Mucosa of rectum (tissue), 2 donors: Measurements from ENCODE around the gene ANKRD60.

Experiments
- H3K27ac ChIP-seq, 2 donors: one replicate each; pipeline ENCODE4 v1.7.0; 2013; ENCODE audit warnings: inconsistent platforms in 2 of 2, low read depth in 2 of 2, low read length in 2 of 2
- H3K27me3 ChIP-seq, 2 donors: one replicate each; pipeline ENCODE4 v1.7.0; 2013; ENCODE audit warnings: low read length in 2 of 2; ENCODE audit not compliant: control insufficient read depth in 2 of 2, insufficient read depth in 2 of 2
- H3K36me3 ChIP-seq, 2 donors: one replicate each; pipeline ENCODE4 v1.7.0; 2013; ENCODE audit warnings: low read length in 2 of 2; ENCODE audit not compliant: control insufficient read depth in 2 of 2, insufficient read depth in 2 of 2
- H3K4me1 ChIP-seq, 2 donors: one replicate each; pipeline ENCODE4 v1.7.0; 2013; ENCODE audit warnings: low read length in 2 of 2, mild to moderate bottlenecking in 1 of 2; ENCODE audit not compliant: control insufficient read depth in 2 of 2, insufficient read depth in 2 of 2
- H3K4me3 ChIP-seq, 2 donors: one replicate each; pipeline ENCODE4 v1.7.0; 2013; ENCODE audit warnings: low read length in 2 of 2
- H3K9ac ChIP-seq, 2 donors: one replicate each; pipeline ENCODE4 v1.7.0; 2013; ENCODE audit warnings: low read length in 2 of 2, low read depth in 1 of 2, mild to moderate bottlenecking in 1 of 2
- H3K9me3 ChIP-seq, 2 donors: one replicate each; pipeline ENCODE4 v1.7.0; 2013; ENCODE audit warnings: low read length in 2 of 2; ENCODE audit not compliant: control insufficient read depth in 2 of 2
- donor health status: healthy.
- donor health status: Normal muscosa, but diverticular disease.

Gene ANKRD60

DNA sequence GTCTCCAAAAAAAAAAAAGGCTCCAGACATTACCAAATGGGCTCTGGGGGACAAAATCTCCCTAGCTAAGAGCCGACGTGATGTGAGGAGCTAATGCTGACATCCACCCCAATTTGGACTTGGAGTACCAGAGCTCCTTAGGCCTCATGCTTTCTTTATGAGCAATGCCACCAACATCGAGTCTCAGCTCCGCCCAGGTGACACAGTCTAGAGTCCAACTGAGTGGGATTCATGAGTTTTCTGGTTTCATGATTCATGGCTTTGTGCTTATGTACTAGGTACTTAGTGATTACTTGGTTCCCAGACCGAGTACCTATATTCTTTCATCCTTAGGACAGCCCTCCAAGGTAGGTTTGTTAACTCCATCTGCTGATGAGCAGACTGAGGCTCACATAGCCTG, 4.4 kb downstream of the ANKRD60 start:
- Histone ChIP-seq H3K9me3 (peaks cover 0 to 3% of the 10 kb centered on the region in 2 donors), H3K27me3 (peaks cover 42 to 46% of the 10 kb centered on the region in 2 donors), H3K36me3 (no peaks in the 10 kb centered on the region), H3K27ac (no peak overlapping the region), H3K4me3 (no peak overlapping the region), H3K4me1 (peaks cover 0 to 4% of the 10 kb centered on the region in 2 donors), H3K9ac (no peak overlapping the region)

DNA sequence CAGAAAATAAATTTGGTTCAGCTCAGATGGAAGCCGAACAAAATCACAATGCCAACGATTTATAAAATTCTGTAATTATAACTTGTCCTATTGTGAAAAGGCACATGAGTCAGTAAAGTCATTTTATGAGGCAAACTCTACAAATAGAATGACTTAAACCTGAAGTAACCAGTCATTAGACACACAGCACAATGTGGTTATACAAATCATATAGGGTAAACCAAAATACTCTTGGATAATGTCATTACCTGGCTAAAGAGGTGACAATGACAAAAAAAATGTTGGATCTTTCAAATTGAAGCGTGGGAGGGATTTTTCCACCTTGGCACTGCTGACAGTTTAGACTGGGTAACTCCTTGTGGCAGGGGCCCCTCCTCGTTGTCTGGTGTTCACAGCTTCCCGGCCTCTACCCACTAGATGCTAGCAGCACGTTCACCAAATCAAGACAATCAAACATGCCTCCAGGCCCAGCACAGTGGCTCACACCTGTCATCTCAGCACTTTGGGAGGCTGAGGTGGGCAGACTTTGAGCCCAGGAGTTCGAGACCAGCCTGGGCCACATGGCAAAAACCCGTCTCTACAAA, 5.0 kb downstream of the ANKRD60 start:
- H3K27ac ChIP-seq: no peak overlapping the region
- peaks cover 3 to 6% of the 10 kb centered on the region in 2 donors for H3K9me3 ChIP-seq
- peaks cover 40 to 41% of the 10 kb centered on the region in 2 donors for H3K27me3 ChIP-seq
- H3K4me3 ChIP-seq: no peak overlapping the region
- no peaks in the 10 kb centered on the region for H3K36me3 ChIP-seq
- H3K4me1 ChIP-seq: peaks cover 0 to 3% of the 10 kb centered on the region in 2 donors
- H3K9ac ChIP-seq: no peak overlapping the region

DNA sequence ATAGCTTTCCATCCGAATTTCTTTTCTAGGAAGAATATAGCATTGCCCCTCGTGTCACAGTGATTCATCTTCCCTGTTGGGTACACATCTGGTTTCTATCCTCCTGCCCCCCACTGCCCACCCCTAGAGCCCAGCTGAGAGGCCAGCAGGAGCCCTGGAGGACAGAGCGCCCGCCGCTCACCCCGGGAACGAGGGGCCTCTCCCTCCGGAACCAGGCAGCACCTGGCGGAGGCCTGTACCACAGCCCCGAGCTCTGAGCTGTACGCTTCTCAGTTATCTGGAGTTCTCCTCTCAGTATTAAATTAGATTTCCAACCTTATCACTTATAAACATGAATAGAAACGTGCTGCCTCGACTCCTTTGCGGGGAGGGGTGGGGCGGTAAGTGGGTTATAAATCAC, 6.0 kb downstream of the ANKRD60 start:
- Histone ChIP-seq H3K9me3 (peaks cover 3 to 6% of the 10 kb centered on the region in 2 donors), H3K27ac (no peak overlapping the region), H3K27me3 (peaks cover 32% of the 10 kb centered on the region in 2 donors), H3K9ac (no peak overlapping the region), H3K4me1 (no peaks in the 10 kb centered on the region), H3K36me3 (no peaks in the 10 kb centered on the region), H3K4me3 (no peak overlapping the region)

DNA sequence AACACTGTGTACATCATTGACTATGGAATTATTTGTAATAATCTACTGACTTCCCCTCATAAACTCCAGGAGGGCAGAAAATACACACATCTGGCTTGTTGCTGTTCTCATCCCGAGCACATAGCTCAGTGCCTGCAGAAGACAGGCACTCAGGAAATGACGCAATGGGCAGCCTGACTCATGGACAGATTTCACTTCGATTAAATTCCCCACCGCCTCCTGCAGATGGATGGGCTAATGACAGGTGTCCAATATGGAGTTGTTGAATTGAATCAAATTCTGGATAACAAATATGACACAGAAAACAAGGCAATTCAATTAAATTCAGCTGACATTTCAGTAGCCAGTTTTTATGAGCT, 9.1 kb downstream of the ANKRD60 start:
- H3K4me3 ChIP-seq: no peak overlapping the region
- no peak overlapping the region for H3K9ac ChIP-seq
- no peaks in the 10 kb centered on the region for H3K4me1 ChIP-seq
- H3K27ac ChIP-seq: no peak overlapping the region
- H3K36me3 ChIP-seq: no peaks in the 10 kb centered on the region
- H3K27me3 ChIP-seq: peaks cover 18 to 21% of the 10 kb centered on the region in 2 donors
- H3K9me3 ChIP-seq: peaks cover 3 to 6% of the 10 kb centered on the region in 2 donors

DNA sequence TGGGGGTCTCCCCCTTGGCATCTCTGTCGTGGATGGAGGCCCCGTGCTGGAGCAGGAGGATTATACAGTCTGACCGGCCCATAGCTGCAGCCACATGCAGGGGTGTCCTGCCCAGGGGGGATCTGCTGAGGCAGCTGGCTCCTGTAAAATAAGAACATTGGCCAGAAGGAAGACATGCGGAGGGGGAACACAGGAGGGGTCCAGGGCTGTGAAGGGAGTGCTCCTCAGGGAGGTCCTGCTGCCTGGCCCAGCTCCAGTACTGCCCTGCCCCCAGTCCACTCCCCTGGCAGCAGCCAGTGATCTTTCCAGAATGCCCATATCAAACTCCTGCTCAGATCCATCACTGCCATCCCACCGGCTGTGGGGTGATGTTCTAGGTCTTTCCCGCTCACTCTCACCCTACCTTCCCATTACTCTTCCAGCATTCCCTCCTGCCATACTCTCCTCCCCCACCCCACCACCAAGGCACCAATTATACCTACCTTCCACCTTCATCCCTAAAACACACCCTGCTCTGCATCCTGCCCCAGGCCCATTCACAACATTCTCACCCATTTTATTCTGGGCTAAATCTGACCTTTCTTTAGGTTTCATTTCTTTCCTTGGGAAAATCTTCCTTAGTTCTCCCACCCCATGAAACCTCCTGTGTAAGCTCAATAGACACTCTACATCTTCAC, 9.7 kb downstream of the ANKRD60 start:
- Histone ChIP-seq H3K4me1 (no peaks in the 10 kb centered on the region), H3K36me3 (no peaks in the 10 kb centered on the region), H3K4me3 (no peak overlapping the region), H3K27ac (no peak overlapping the region), H3K27me3 (peaks cover 17 to 18% of the 10 kb centered on the region in 2 donors), H3K9me3 (peaks cover 3 to 6% of the 10 kb centered on the region in 2 donors), H3K9ac (no peak overlapping the region)

DNA sequence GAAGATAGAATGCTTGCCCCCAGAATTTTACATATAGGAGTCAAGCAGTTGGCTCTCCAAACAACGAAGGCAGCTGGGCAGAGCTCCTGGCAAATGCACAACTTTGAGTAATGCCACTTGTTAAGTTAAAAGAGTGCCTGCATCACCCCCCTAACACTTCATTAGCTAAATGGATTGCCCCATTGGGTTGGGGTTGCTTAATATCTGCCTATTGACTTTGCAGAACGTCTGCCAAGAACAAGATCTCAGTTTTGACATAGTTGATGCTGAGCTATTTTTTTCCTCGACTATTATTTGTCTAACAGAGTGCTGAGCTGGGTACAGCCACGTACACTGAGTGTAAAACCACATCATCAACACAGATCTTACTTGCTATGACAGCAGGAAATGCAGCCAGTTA, 12.1 kb downstream of the ANKRD60 start:
- peaks cover 3 to 6% of the 10 kb centered on the region in 2 donors for H3K9me3 ChIP-seq
- H3K27me3 ChIP-seq: peaks cover 9% of the 10 kb centered on the region in 2 donors
- no peaks in the 10 kb centered on the region for H3K4me1 ChIP-seq
- H3K9ac ChIP-seq: no peak overlapping the region
- no peak overlapping the region for H3K4me3 ChIP-seq
- H3K36me3 ChIP-seq: no peaks in the 10 kb centered on the region
- H3K27ac ChIP-seq: no peak overlapping the region

DNA sequence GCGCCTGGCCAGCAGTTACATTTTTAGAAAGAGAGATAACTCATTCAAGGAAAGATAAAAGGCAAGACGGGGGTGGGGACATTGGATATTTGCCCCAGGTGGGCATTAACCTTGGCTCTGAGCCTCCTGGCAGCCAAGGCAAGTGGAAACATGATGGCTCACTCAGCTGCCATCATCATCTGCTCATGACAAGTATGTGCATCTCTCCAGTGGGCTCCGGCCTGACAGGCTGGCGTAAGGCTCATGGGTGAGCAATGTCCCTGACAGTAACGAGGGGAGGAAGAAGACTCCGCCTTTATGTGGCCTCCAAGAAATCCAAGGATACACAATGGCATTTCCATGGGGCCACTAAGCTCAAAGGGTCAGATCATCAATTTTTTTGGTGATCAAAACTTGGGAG, 13.3 kb downstream of the ANKRD60 start:
- Histone ChIP-seq H3K27ac (no peak overlapping the region), H3K9ac (no peak overlapping the region), H3K9me3 (peaks cover 3 to 6% of the 10 kb centered on the region in 2 donors), H3K4me1 (no peaks in the 10 kb centered on the region), H3K4me3 (no peak overlapping the region), H3K27me3 (peaks cover 2 to 12% of the 10 kb centered on the region in 2 donors), H3K36me3 (no peaks in the 10 kb centered on the region)

DNA sequence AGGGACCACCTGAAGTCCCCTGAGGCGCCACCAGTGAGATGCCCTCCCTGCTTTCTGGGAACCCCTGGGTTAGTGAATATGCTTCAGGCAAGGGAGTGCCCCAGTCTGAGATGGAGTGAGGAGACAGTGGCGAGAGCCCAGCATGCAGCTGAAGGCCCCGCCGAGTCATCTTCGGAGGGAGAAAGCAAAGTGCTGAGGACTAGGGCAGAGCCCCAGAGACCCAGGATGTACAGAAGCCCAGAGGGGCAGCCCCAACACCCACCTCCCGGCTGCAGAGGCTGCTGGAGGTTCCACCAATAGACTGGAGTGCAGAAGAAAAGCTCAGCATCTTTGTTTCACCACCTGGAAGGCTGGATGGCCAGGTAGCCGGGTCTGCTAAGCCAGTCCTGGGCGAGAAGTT, 14.1 kb downstream of the ANKRD60 start:
- Histone ChIP-seq H3K27ac (no peak overlapping the region), H3K4me1 (no peaks in the 10 kb centered on the region), H3K36me3 (no peaks in the 10 kb centered on the region), H3K9ac (no peak overlapping the region), H3K4me3 (no peak overlapping the region), H3K9me3 (peaks cover 3 to 5% of the 10 kb centered on the region in 2 donors), H3K27me3 (peaks cover 2 to 10% of the 10 kb centered on the region in 2 donors)

DNA sequence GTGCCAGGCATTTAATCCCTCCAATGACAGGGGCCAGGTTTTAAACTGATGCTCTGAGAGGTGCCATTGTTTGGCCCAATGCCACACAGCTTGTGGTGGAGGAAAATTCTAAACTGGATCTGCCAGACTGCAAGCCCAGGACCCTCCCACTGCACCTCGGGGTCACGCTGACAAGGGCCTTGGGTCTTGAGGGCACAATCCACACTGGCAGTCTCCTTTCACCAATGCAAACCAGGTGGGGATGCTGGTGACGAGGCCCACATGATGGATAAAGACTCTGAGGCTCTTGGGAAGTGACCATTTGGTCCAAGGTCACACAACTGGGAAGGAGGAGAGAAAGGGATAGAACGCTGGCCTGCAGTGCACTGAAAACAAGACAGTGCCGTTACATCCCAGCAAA, 14.7 kb downstream of the ANKRD60 start:
- no peaks in the 10 kb centered on the region for H3K36me3 ChIP-seq
- no peaks in the 10 kb centered on the region for H3K9me3 ChIP-seq
- H3K4me1 ChIP-seq: no peaks in the 10 kb centered on the region
- no peak overlapping the region for H3K27ac ChIP-seq
- H3K4me3 ChIP-seq: no peak overlapping the region
- H3K9ac ChIP-seq: no peak overlapping the region
- H3K27me3 ChIP-seq: peaks cover 2 to 8% of the 10 kb centered on the region in 2 donors

DNA sequence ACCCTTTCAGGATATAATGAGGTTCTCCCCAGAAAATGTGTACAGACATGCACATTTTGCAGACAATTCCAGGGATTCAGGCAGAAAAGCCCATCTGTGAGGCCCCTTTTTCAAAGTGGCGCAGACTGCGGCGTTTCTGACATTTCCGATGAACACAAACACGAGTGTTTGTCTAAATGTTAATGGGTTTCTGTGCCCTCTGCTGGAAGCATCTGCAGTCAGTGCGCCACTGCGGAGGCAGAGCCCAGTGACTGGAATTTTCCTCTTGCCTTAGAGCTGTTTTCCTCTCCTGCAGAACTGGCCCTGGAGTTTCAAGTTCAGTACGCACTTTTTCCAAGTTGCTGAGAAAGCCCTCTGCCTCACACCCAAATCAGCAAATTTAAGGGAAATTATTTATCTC, 15.3 kb downstream of the ANKRD60 start:
- no peak overlapping the region for H3K9ac ChIP-seq
- no peak overlapping the region for H3K4me3 ChIP-seq
- no peaks in the 10 kb centered on the region for H3K4me1 ChIP-seq
- no peaks in the 10 kb centered on the region for H3K9me3 ChIP-seq
- peaks cover 2 to 7% of the 10 kb centered on the region in 2 donors for H3K27me3 ChIP-seq
- no peak overlapping the region for H3K27ac ChIP-seq
- no peaks in the 10 kb centered on the region for H3K36me3 ChIP-seq
